ENCODE results near the gene PVR.
A peak's percentile ranks its signal among the peaks of the same experiment; 100 is the strongest.
"Not testable (repeated sequence)": the region's sequence is repeated elsewhere in the genome, so short reads cannot be mapped to it uniquely, and the experiment has no call there.

The PVR gene

GRCh38 chr19:44673510-44673909, 29.8 kb downstream of the PVR start:
- no peak for DNase-seq (ENCODE audit: low spot score)

GRCh38 chr19:44675521-44675920, 31.8 kb downstream of the PVR start:
- no peak for DNase-seq (ENCODE audit: low spot score)

GRCh38 chr19:44677019-44677811, 33.5 kb downstream of the PVR start:
- no peak for DNase-seq (ENCODE audit: low spot score)

GRCh38 chr19:44680536-44680935, 36.8 kb downstream of the PVR start:
- DNase-seq (ENCODE audit: low spot score) = no peak

GRCh38 chr19:44681992-44682790, 38.5 kb downstream of the PVR start:
- DNase-seq (ENCODE audit: low spot score) = no peak

GRCh38 chr19:44682807-44683206, 39.1 kb downstream of the PVR start:
- DNase-seq (ENCODE audit: low spot score) = no peak

- DNase-seq (ENCODE audit: low spot score) = no peak
These were observed 39.9 kb downstream of the PVR start for GRCh38 chr19:44683434-44684210.

GRCh38 chr19:44684396-44684795, 40.7 kb downstream of the PVR start:
- DNase-seq (ENCODE audit: low spot score) = not testable (repeated sequence)

GRCh38 chr19:44684892-44685863, 41.5 kb downstream of the PVR start:
- no peak for DNase-seq (ENCODE audit: low spot score)

- DNase-seq (ENCODE audit: low spot score) = no peak
These were observed 42.2 kb downstream of the PVR start for GRCh38 chr19:44685877-44686276.

GRCh38 chr19:44686896-44687295, 43.2 kb downstream of the PVR start:
- DNase-seq (ENCODE audit: low spot score) = no peak

- no peak for DNase-seq (ENCODE audit: low spot score)
These were observed 44.2 kb downstream of the PVR start for GRCh38 chr19:44687888-44688287.

GRCh38 chr19:44689290-44690130, 45.8 kb downstream of the PVR start:
- DNase-seq (ENCODE audit: low spot score) = peak; percentile 75

GRCh38 chr19:44690131-44690440, 46.4 kb downstream of the PVR start:
- no peak for DNase-seq (ENCODE audit: low spot score)

- DNase-seq (ENCODE audit: low spot score) = no peak
These were observed 48.6 kb downstream of the PVR start for GRCh38 chr19:44692379-44692721.

GRCh38 chr19:44694184-44694579, 50.5 kb downstream of the PVR start:
- DNase-seq (ENCODE audit: low spot score) = peak; percentile 32

GRCh38 chr19:44696939-44697669, 53.4 kb downstream of the PVR start:
- DNase-seq (ENCODE audit: low spot score) = no peak

- no peak for DNase-seq (ENCODE audit: low spot score)
These were observed 53.9 kb downstream of the PVR start for GRCh38 chr19:44697670-44698034.

- no peak for DNase-seq (ENCODE audit: low spot score)
These were observed 54.9 kb downstream of the PVR start, which contains the start of gene CEACAM16 for GRCh38 chr19:44698492-44699201. TSS of gene CEACAM16 (plus strand) at chr19:44699151. CDS start at chr19:44701457, 2,306 bp downstream.
